Activated CD4-positive, alpha-beta memory T cell treated with anti-CD3 and anti-CD28 coated beads for 36 hours (primary cell): Measurements from ENCODE around the gene ABLIM2. TPM values are rescaled to one million over a fixed set of nuclear protein-coding genes. Genes with fewer than 3 reads are reported as not detected.

ENCODE experiments used
- CTCF ChIA-PET: fragments of 350-600 bp; sonication (Branson Sonifier 250); formaldehyde crosslinking; loops from one replicate; lab custom pipeline; 2021; ENCODE audit warnings: antibody characterized with exemption, inconsistent platforms; lab: Charles Lee
- POLR2A ChIA-PET: fragments of 350-600 bp; sonication (Branson Sonifier 250); formaldehyde crosslinking; loops from one replicate; lab custom pipeline; 2021; ENCODE audit warnings: antibody characterized with exemption; lab: Charles Lee
- DNase-seq: peaks from one replicate; pipeline ENCODE4 v3.0.0-alpha.2; 2020
- H3K27ac Mint-ChIP-seq: one replicate; pipeline ENCODE4 v1.8.0; 2021; ENCODE audit warnings: mixed read lengths
- H3K27me3 Mint-ChIP-seq: one replicate; pipeline ENCODE4 v1.8.0; 2021; ENCODE audit warnings: mixed read lengths
- H3K36me3 Mint-ChIP-seq: one replicate; pipeline ENCODE4 v1.8.0; 2021; ENCODE audit warnings: mixed read lengths
- H3K4me1 Mint-ChIP-seq: one replicate; pipeline ENCODE4 v1.8.0; 2021; ENCODE audit warnings: low read depth, mixed read lengths
- H3K4me3 Mint-ChIP-seq: one replicate; pipeline ENCODE4 v1.8.0; 2021; ENCODE audit warnings: mild to moderate bottlenecking, mixed read lengths
- H3K9me3 Mint-ChIP-seq: one replicate; pipeline ENCODE4 v1.8.0; 2021; ENCODE audit warnings: mixed read lengths
- intact Hi-C: fragments of 100-400 bp; cut with micrococcal nuclease; formaldehyde crosslinking; loops from one replicate; pipeline ENCODE4 v1.15.1; 2023
- total RNA-seq, 2 experiments: library from RNA; stranded (reverse); gene quantifications; one replicate each; pipeline ENCODE4 v1.2.3, GENCODE V29; 2021

ABLIM2 gene
- total RNA-seq, 2 experiments from 2014 or later: 0.55 to 0.63 TPM

- no peak for DNase-seq
- no peaks in the 10 kb centered on the region for H3K36me3 Mint-ChIP-seq
- intact Hi-C loops: no loop called here
- H3K4me1 Mint-ChIP-seq: no peaks in the 10 kb centered on the region
- POLR2A ChIA-PET: interaction anchor here (0.6 kb wide), 1 partner anchor 101 kb away, joined by 4 read pairs; no protein-coding TSS in a partner anchor
- no peak overlapping the region for H3K27ac Mint-ChIP-seq
- peaks cover 1% of the 10 kb centered on the region for H3K27me3 Mint-ChIP-seq
- CTCF ChIA-PET: no interaction called here
- no peak overlapping the region for H3K4me3 Mint-ChIP-seq
- H3K9me3 Mint-ChIP-seq: no peaks in the 10 kb centered on the region
Measured at GRCh38 chr4:8015512-8015911, 143.1 kb downstream of the ABLIM2 start.

DNA sequence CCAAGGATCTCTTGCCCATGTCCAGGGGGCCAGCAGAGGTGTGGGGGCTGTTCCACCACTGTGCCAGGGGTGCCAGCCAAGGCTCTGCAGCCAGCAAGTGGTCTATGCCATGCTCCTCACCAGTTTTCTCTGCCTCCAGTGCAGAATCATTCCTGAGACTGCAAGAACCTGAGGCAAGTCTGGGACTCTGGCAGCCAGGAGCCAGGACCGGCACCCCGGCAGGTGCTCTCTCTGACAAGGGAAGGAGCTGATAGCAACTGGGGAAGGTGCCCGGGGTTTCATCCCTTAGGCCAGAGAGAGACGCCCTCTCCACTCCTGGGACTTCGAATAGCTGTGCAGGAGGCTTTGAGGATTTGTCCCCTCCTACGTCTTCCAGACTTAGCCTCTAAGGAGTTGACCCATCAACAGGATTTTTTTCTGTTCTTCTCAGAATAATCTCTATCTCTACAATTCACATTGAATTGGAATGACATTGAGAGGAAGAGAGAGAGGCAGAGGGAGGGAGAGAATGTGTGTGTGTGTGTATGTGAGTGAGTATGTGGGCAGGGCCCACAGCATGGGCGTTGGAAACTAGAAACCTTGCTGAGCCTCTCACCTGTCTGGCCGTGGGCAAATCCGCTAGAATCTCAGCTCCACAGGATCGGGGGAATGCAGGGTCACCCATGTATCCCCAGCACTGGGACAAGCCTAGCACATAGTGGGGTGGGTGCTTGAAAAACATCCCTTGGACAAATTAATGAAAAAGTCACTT, 144.5 kb downstream of the ABLIM2 start:
- Mint-ChIP-seq H3K27me3 (peaks cover 1% of the 10 kb centered on the region), H3K27ac (no peak overlapping the region), H3K36me3 (no peaks in the 10 kb centered on the region), H3K4me3 (no peak overlapping the region), H3K4me1 (no peaks in the 10 kb centered on the region), H3K9me3 (no peaks in the 10 kb centered on the region)
- intact Hi-C loops: no loop called here
- ChIA-PET CTCF (no interaction called here), POLR2A (no interaction called here)
- no peak for DNase-seq

- POLR2A ChIA-PET: no interaction called here
Measured at GRCh38 chr4:8012517-8012916, 146.1 kb downstream of the ABLIM2 start.

GRCh38 chr4:8010618-8011017, 148.0 kb downstream of the ABLIM2 start:
- CTCF ChIA-PET: interaction anchor here (0.9 kb wide), 1 partner anchor 909 kb away, joined by 3 read pairs; no protein-coding TSS in a partner anchor
- H3K9me3 Mint-ChIP-seq: no peaks in the 10 kb centered on the region
- DNase-seq: no peak
- intact Hi-C loops: no loop called here
- H3K27ac Mint-ChIP-seq: no peak overlapping the region
- no peaks in the 10 kb centered on the region for H3K27me3 Mint-ChIP-seq
- H3K4me1 Mint-ChIP-seq: no peaks in the 10 kb centered on the region
- H3K4me3 Mint-ChIP-seq: no peak overlapping the region
- POLR2A ChIA-PET: no interaction called here
- H3K36me3 Mint-ChIP-seq: no peaks in the 10 kb centered on the region

More at GRCh38 chr4:8012517-8012916, 146.1 kb downstream of the ABLIM2 start:
- Mint-ChIP-seq H3K4me1 (no peaks in the 10 kb centered on the region), H3K9me3 (no peaks in the 10 kb centered on the region), H3K27ac (no peak overlapping the region), H3K4me3 (no peak overlapping the region), H3K36me3 (no peaks in the 10 kb centered on the region), H3K27me3 (peaks cover 1% of the 10 kb centered on the region)
- CTCF ChIA-PET: no interaction called here
- intact Hi-C loops: no loop called here
- DNase-seq: no peak

- no peaks in the 10 kb centered on the region for H3K4me1 Mint-ChIP-seq
- H3K27me3 Mint-ChIP-seq: no peaks in the 10 kb centered on the region
- DNase-seq: no peak
- intact Hi-C loops: no loop called here
- POLR2A ChIA-PET: no interaction called here
- H3K36me3 Mint-ChIP-seq: no peaks in the 10 kb centered on the region
- CTCF ChIA-PET: interaction anchor here (0.9 kb wide), 1 partner anchor 908 kb away, joined by 3 read pairs; no protein-coding TSS in a partner anchor
- no peak overlapping the region for H3K27ac Mint-ChIP-seq
- H3K4me3 Mint-ChIP-seq: no peak overlapping the region
- no peaks in the 10 kb centered on the region for H3K9me3 Mint-ChIP-seq
Measured at GRCh38 chr4:8009710-8010511, 148.7 kb downstream of the ABLIM2 start.

DNA sequence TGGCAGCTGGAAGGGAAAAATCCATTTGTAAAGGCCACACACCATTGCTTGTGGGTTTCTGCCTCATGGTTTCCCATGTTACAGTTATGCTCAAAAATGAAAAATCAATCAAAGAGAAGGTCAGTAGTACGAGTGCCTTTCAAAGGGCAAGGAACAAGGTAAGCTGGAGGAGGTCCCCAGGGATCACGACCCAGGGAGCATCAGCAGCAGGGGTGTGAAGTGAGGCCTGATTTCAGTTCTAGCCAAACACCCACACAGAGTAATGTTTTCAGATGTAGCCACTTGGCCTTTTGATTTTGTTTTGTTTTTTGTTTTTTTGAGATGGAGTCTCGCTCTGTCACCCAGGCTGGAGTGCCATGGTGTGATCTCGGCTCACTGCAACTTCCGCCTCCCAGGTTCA, 149.5 kb downstream of the ABLIM2 start:
- no peak overlapping the region for H3K4me3 Mint-ChIP-seq
- no peaks in the 10 kb centered on the region for H3K4me1 Mint-ChIP-seq
- no peaks in the 10 kb centered on the region for H3K9me3 Mint-ChIP-seq
- no peaks in the 10 kb centered on the region for H3K36me3 Mint-ChIP-seq
- H3K27ac Mint-ChIP-seq: no peak overlapping the region
- ChIA-PET POLR2A (no interaction called here), CTCF (no interaction called here)
- intact Hi-C loops: no loop called here
- DNase-seq: no peak
- H3K27me3 Mint-ChIP-seq: no peaks in the 10 kb centered on the region

DNA sequence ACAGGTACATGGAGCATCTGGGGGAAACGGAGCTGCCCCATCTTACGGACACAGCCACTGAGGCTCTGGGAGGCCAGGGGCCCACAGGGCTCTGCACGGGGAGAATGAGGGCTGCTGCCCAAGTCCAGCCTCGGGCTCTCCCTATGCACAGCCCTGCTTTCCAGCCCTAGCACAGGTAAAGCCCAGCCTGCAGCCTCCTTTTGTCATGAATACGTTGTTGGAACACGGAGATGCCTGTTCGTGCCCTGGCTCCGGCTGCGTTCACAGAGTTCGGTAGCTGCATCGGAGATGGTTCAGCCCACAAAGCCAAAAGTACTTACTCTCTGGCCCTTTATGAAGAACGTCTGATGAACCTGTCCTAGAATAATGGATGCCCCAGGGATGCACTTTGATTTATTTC, 150.2 kb downstream of the ABLIM2 start:
- Mint-ChIP-seq H3K27me3 (no peaks in the 10 kb centered on the region), H3K4me1 (no peaks in the 10 kb centered on the region), H3K27ac (no peak overlapping the region), H3K4me3 (no peak overlapping the region), H3K36me3 (no peaks in the 10 kb centered on the region), H3K9me3 (no peaks in the 10 kb centered on the region)
- DNase-seq: no peak
- ChIA-PET CTCF (interaction anchor here (0.6 kb wide), 1 partner anchor 61 kb away, joined by 3 read pairs; no protein-coding TSS in a partner anchor), POLR2A (no interaction called here)
- intact Hi-C loops: no loop called here

DNA sequence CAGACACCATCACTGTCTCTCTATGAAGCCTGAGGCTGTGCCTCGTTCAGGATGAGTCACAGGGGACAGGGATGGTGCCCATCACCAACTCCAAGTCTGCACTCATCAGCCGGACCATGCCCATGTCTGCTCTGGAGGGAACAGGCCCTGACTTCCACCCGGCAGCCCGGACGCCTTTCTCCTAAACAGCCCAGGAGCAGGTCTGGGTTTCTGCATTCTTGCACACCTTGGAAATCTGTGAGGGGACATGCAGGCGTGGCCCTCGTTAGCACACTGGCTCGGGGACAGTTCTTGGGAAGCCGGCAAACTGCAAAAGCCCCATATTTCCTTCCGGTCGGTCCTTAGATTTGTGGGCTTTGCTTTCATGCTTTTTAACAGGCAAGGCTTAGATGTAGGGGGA, 151.0 kb downstream of the ABLIM2 start:
- H3K27ac Mint-ChIP-seq: no peak overlapping the region
- intact Hi-C loops: no loop called here
- no peaks in the 10 kb centered on the region for H3K36me3 Mint-ChIP-seq
- no peak overlapping the region for H3K4me3 Mint-ChIP-seq
- no peak for DNase-seq
- CTCF ChIA-PET: interaction anchor here (1.2 kb wide), 1 partner anchor 20 kb away, joined by 3 read pairs; no protein-coding TSS in a partner anchor
- H3K27me3 Mint-ChIP-seq: no peaks in the 10 kb centered on the region
- no peaks in the 10 kb centered on the region for H3K4me1 Mint-ChIP-seq
- no peaks in the 10 kb centered on the region for H3K9me3 Mint-ChIP-seq
- POLR2A ChIA-PET: no interaction called here

- Mint-ChIP-seq H3K27me3 (no peaks in the 10 kb centered on the region), H3K9me3 (no peaks in the 10 kb centered on the region), H3K4me3 (no peak overlapping the region), H3K27ac (no peak overlapping the region), H3K36me3 (no peaks in the 10 kb centered on the region), H3K4me1 (no peaks in the 10 kb centered on the region)
- intact Hi-C loops: no loop called here
- no peak for DNase-seq
- CTCF ChIA-PET: interaction anchor here (1.2 kb wide), 1 partner anchor 19 kb away, joined by 3 read pairs; no protein-coding TSS in a partner anchor
- POLR2A ChIA-PET: no interaction called here
Measured at GRCh38 chr4:8006471-8006870, 152.1 kb downstream of the ABLIM2 start.

- Mint-ChIP-seq H3K9me3 (no peaks in the 10 kb centered on the region), H3K36me3 (no peaks in the 10 kb centered on the region), H3K27me3 (no peaks in the 10 kb centered on the region), H3K4me1 (no peaks in the 10 kb centered on the region), H3K4me3 (no peak overlapping the region), H3K27ac (no peak overlapping the region)
- ChIA-PET CTCF (no interaction called here), POLR2A (no interaction called here)
- intact Hi-C loops: no loop called here
- no peak for DNase-seq
Measured at GRCh38 chr4:8005814-8006215, 152.8 kb downstream of the ABLIM2 start.

DNA sequence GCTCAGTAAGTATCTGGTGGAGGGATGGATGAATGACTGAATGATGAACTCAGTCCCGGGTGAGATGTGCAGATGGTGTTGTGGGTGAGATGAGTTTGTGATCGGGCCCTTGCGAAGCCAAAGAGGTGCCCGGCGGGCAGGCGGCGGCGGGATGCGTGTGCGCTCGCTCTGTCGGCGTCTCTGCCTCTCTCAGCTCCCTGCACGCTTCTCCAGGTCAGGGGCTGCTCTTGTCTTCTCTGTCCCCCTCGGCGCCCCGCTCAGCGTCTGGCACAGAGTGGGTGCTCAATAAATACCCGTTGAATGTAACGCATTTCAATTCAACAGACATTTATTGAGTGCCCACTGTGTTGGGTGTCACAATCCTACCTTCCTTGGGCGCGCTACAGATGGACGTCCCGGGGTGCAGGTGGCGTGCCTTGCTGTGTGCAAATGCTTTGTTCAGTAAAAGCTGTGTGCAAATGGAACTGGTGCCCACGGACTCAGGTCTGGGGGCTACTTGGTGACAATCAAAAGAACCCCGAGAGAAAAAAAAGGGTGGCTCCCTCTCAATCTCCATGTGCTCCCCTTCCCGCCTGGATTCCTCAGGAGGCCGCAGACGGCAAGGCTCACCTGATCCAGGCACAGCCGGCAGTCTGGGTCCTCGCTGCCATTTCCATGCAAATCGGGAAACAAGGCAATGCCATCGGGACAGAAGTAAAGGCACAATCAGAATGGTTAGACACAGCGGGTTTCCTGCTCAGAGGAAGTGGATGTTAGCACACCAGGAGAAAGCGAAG, 153.4 kb downstream of the ABLIM2 start:
- intact Hi-C loops: no loop called here
- POLR2A ChIA-PET: no interaction called here
- Mint-ChIP-seq H3K4me1 (no peaks in the 10 kb centered on the region), H3K9me3 (no peaks in the 10 kb centered on the region), H3K27me3 (no peaks in the 10 kb centered on the region), H3K36me3 (no peaks in the 10 kb centered on the region), H3K27ac (no peak overlapping the region), H3K4me3 (no peak overlapping the region)
- no peak for DNase-seq
- CTCF ChIA-PET: no interaction called here

DNA sequence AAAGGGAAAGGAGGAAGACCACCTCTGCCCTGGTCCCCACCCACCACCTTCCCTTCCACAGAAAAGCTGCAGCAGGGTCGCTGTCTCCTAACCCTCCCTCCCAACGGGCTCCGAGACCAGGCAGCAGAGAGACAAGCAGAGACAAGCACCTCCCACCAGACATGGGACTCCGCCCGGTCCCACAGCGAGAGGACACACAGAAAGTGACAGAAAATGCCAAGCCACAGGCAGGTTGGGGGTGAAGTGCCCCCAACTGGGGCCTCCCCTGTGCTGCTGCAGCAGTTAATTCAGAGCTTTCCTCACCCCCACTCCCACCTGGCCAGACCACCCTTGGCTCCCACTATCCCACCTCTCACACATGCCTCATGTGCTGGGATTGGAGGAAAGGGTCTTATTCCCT, 154.5 kb downstream of the ABLIM2 start:
- H3K4me3 Mint-ChIP-seq: no peak overlapping the region
- CTCF ChIA-PET: no interaction called here
- H3K27me3 Mint-ChIP-seq: no peaks in the 10 kb centered on the region
- H3K27ac Mint-ChIP-seq: no peak overlapping the region
- H3K36me3 Mint-ChIP-seq: no peaks in the 10 kb centered on the region
- no peaks in the 10 kb centered on the region for H3K4me1 Mint-ChIP-seq
- no peaks in the 10 kb centered on the region for H3K9me3 Mint-ChIP-seq
- POLR2A ChIA-PET: no interaction called here
- intact Hi-C loops: no loop called here
- DNase-seq: no peak
